ENCODE measurements around the gene CPN2.
A peak's percentile ranks its signal among the peaks of the same experiment; 100 is the strongest.

CPN2 gene

GRCh38 chr3:194328053-194328657 lies 23.0 kb downstream of the CPN2 start:
- DNase-seq, result no peak

GRCh38 chr3:194327218-194328052 lies 23.7 kb downstream of the CPN2 start:
- DNase-seq, result no peak

- no peak for DNase-seq
Observed at GRCh38 chr3:194326968-194327217, 24.2 kb downstream of the CPN2 start.

- no peak for DNase-seq
Observed at GRCh38 chr3:194326192-194326967, 24.7 kb downstream of the CPN2 start.

- DNase-seq, result no peak
Observed at GRCh38 chr3:194325424-194326153, 25.5 kb downstream of the CPN2 start.

- no peak for DNase-seq
Observed at GRCh38 chr3:194324823-194325327, 26.3 kb downstream of the CPN2 start.

GRCh38 chr3:194323785-194324735 lies 27.1 kb downstream of the CPN2 start:
- peak; percentile 39 to 54 for DNase-seq

- no peak for DNase-seq
Observed at GRCh38 chr3:194322678-194323211, 28.4 kb downstream of the CPN2 start.

GRCh38 chr3:194321693-194322640 lies 29.2 kb downstream of the CPN2 start:
- DNase-seq, result no peak

GRCh38 chr3:194320744-194321243 lies 30.3 kb downstream of the CPN2 start:
- no peak for DNase-seq

- DNase-seq, result no peak
Observed at GRCh38 chr3:194320100-194320499, 31.0 kb downstream of the CPN2 start.

GRCh38 chr3:194318511-194319161 lies 32.5 kb downstream of the CPN2 start:
- no peak for DNase-seq

- no peak for DNase-seq
Observed at GRCh38 chr3:194316918-194317317, 34.2 kb downstream of the CPN2 start.

GRCh38 chr3:194315965-194316361 lies 35.2 kb downstream of the CPN2 start:
- DNase-seq, result no peak

GRCh38 chr3:194315088-194315964 lies 35.8 kb downstream of the CPN2 start:
- peak; percentile 78 for DNase-seq

GRCh38 chr3:194314388-194315068 lies 36.6 kb downstream of the CPN2 start:
- DNase-seq, result no peak

- no peak for DNase-seq
Observed at GRCh38 chr3:194313560-194314387, 37.4 kb downstream of the CPN2 start.

All from CD4-positive, alpha-beta T cell treated with Interleukin-1 beta for 1 hour (primary cell).